Spleen (tissue), 7 donors: Measurements from ENCODE around the gene COL28A1.

Source experiments
- POLR2A ChIP-seq, 3 donors: fragments of 450-650 bp; IDR thresholded peaks; one replicate each; pipeline ENCODE4 v1.5.1; 2017; ENCODE audit warnings: antibody characterized with exemption in 3 of 3, mild to moderate bottlenecking in 1 of 3
- POLR2AphosphoS5 ChIP-seq, 3 donors: sonication (generic); formaldehyde crosslinking; IDR thresholded peaks; one replicate each; pipeline ENCODE4 v1.5.1; 2017; ENCODE audit warnings: antibody characterized with exemption in 3 of 3
- TF ChIP-seq, protein P1 (sequence below), 11 experiments: fragments of 200-600 bp in 7 of 11; fragments of 450-650 bp in 4 of 11; sonication (generic) in 4 of 11; IDR thresholded peaks in 8 of 11; conservative IDR thresholded peaks in 3 of 11; 1 replicate in 7 of 11; 2 replicates in 4 of 11; pipeline versions ENCODE4 v1.4.0 to v1.8.0; 2016 to 2021; ENCODE audit warnings: antibody characterized with exemption in 11 of 11, inconsistent platforms in 4 of 11, mild to moderate bottlenecking in 1 of 11
- donor health status: DM: no; HTN: no; CAD: no; lungs with moderate emphysema.
- donor health status: DM: no; HTN: no; CAD: no.
- donor health status: DM: no; HTN: no; CAD: no.

DNA sequence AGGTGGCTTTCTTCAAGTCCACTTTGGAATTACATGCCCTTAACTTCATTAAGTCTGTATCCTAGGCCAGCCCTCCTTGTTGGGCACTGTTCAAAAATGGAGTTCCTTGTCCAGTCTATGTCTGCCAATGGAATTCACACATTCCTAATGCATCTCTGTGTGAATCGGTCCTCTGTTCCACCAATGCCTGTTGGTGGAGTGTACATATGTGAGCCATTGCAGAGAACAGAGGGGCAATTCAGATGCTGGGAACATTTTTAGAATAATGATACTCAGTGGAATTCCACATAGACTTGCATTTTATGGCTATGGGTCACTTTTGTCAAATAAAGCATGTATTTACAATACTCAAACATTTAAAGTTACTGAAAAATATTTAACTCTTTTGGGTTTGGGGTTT is 108.3 kb downstream of the COL28A1 start:
- TF ChIP-seq POLR2A (IDR thresholded peaks at IDR 0.05), result no peak
- TF ChIP-seq POLR2AphosphoS5 (IDR thresholded peaks at IDR 0.05), result no peak
- TF ChIP-seq, protein P1, sequence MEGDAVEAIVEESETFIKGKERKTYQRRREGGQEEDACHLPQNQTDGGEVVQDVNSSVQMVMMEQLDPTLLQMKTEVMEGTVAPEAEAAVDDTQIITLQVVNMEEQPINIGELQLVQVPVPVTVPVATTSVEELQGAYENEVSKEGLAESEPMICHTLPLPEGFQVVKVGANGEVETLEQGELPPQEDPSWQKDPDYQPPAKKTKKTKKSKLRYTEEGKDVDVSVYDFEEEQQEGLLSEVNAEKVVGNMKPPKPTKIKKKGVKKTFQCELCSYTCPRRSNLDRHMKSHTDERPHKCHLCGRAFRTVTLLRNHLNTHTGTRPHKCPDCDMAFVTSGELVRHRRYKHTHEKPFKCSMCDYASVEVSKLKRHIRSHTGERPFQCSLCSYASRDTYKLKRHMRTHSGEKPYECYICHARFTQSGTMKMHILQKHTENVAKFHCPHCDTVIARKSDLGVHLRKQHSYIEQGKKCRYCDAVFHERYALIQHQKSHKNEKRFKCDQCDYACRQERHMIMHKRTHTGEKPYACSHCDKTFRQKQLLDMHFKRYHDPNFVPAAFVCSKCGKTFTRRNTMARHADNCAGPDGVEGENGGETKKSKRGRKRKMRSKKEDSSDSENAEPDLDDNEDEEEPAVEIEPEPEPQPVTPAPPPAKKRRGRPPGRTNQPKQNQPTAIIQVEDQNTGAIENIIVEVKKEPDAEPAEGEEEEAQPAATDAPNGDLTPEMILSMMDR (IDR thresholded peaks at IDR 0.05 in 8 of 11, conservative IDR thresholded peaks at IDR 0.05 in 3 of 11), result no peak
